K562 (cell line): ENCODE measurements around the gene GPR15. TPM values are rescaled to one million over a fixed set of nuclear protein-coding genes. Genes with fewer than 3 reads are reported as not detected.

Source experiments
- BCLAF1 ChIP-seq, 2 experiments: fragments of 450-650 bp in 1 of 2; IDR thresholded peaks; 2 replicates each; pipeline ENCODE4 v1.6.1; 2011 to 2017; ENCODE audit warnings: low read depth in 2 of 2, antibody characterized with exemption in 1 of 2, borderline replicate concordance in 1 of 2, low read length in 1 of 2, mild to moderate bottlenecking in 1 of 2, mixed read lengths in 1 of 2; ENCODE audit not compliant: control insufficient read depth in 1 of 2
- CHD2 ChIP-seq: IDR thresholded peaks from 2 replicates; pipeline ENCODE4 v1.6.1; 2011; ENCODE audit warnings: low read depth, low read length
- CHD7 ChIP-seq: fragments of 200-600 bp; sonication (generic); IDR thresholded peaks from one replicate; pipeline ENCODE4 v1.6.1; 2012; ENCODE audit warnings: mild to moderate bottlenecking, low read depth, low read length, inconsistent platforms
- DPF2 ChIP-seq: fragments of 450-650 bp; IDR thresholded peaks from 2 replicates; pipeline ENCODE4 v1.6.1; 2016
- HIVEP1 ChIP-seq: fragments of 250-450 bp; sonication (Bioruptor Pico); IDR thresholded peaks from 2 replicates; pipeline ENCODE4 v1.4.0; 2020; ENCODE audit warnings: mild to moderate bottlenecking
- NEUROD1 ChIP-seq: fragments of 150-350 bp; IDR thresholded peaks from 2 replicates; pipeline ENCODE4 v1.6.1; 2014; ENCODE audit warnings: borderline replicate concordance, low read length, low read depth; ENCODE audit not compliant: partially characterized antibody
- NR2F6 ChIP-seq: fragments of 450-650 bp; formaldehyde crosslinking; IDR thresholded peaks from 2 replicates; pipeline ENCODE4 v1.4.0; 2020; ENCODE audit warnings: mild to moderate bottlenecking
- PML ChIP-seq: IDR thresholded peaks from 2 replicates; pipeline ENCODE4 v1.6.1; 2012; ENCODE audit warnings: low read length, inconsistent platforms
- PRMT5 ChIP-seq: sonication (generic); formaldehyde crosslinking; IDR thresholded peaks from 2 replicates; pipeline ENCODE4 v1.5.0; 2020; ENCODE audit warnings: missing genetic modification reagents
- RBBP5 ChIP-seq: fragments of 200-600 bp; sonication (generic); IDR thresholded peaks from 2 replicates; pipeline ENCODE4 v1.6.1; 2012; ENCODE audit warnings: borderline replicate concordance, mild to moderate bottlenecking, low read length, control low read depth, inconsistent platforms; ENCODE audit not compliant: insufficient read depth, poor library complexity, severe bottlenecking
- RBM17 ChIP-seq: fragments of 200-400 bp; formaldehyde crosslinking; IDR thresholded peaks from 2 replicates; pipeline ENCODE4 v1.6.1; 2017; ENCODE audit warnings: low read depth, mild to moderate bottlenecking, low read length, borderline replicate concordance
- USF1 ChIP-seq: sonication (generic); formaldehyde crosslinking; IDR thresholded peaks from 2 replicates; pipeline ENCODE4 v1.9.0; 2022; ENCODE audit warnings: mild to moderate bottlenecking, missing genetic modification reagents
- ZC3H8 ChIP-seq: fragments of 450-650 bp; IDR thresholded peaks from 2 replicates; pipeline ENCODE4 v1.6.1; 2017
- ZNF408 ChIP-seq: fragments of 250-450 bp; sonication (Bioruptor Pico); IDR thresholded peaks from 2 replicates; pipeline ENCODE4 v1.4.0; 2020; ENCODE audit warnings: low read depth, mild to moderate bottlenecking, moderate library complexity
- polyA plus RNA-seq, 8 experiments: library from polyadenylated mRNA; depleted of rRNA in 4 of 8; stranded (reverse) in 5 of 8; unstranded in 3 of 8; fragments of >200 nt; fragmentation: Nextera tagmentation in 2 of 8; fragmentation: Illumina TruSeq in 1 of 8; extraction: Ambion mirVana in 2 of 8; extraction: Trizol in 1 of 8; gene quantifications; 2 replicates each; pipeline versions ENCODE4 v1.2.1 to v1.2.3, GENCODE V29; 2011 to 2014; ENCODE audit warnings: inconsistent platforms in 1 of 8, missing spikeins in 1 of 8
- total RNA-seq, 7 experiments: library from RNA; depleted of rRNA in 6 of 7; stranded (reverse); fragments of >200 nt in 6 of 7; fragmentation: Illumina TruSeq in 2 of 7; extraction: Trizol in 2 of 7; gene quantifications; 2 replicates each; pipeline versions ENCODE4 v1.2.1 to v1.2.3, GENCODE V29; 2011 to 2021; ENCODE audit warnings: low replicate concordance in 1 of 7

GPR15 gene
- total and polyA plus RNA-seq, 9 of the 15 experiments (the other 6 are each of a cell fraction or from before 2014, with no cell fraction given) = 0.13 TPM; not detected in 8

- TF ChIP-seq CHD7 (no peak), NR2F6 (CRISPR knock-in tag) (no peak), ZNF408 (CRISPR knock-in tag) (no peak), PML (peak; percentile 99), NEUROD1 (peak; percentile 47), DPF2 (peak; percentile 99), CHD2 (no peak), RBM17 (no peak), USF1 (CRISPR knock-in tag) (no peak), HIVEP1 (no peak), RBBP5 (no peak), BCLAF1 (IDR thresholded peaks at IDR 0.05; ENCODE audit: borderline replicate concordance in 1 of 2, control insufficient read depth in 1 of 2, low read depth in 2 of 2, low read length in 1 of 2) (no peak), PRMT5 (no peak), ZC3H8 (no peak)
Observed at GRCh38 chr3:98583766-98584165, 52.0 kb downstream of the GPR15 start (continued).
